Dedifferentiated amniotic fluid mesenchymal stem cell (primary cell): ENCODE measurements around the gene MIGA1.

Experiments used
- DNase-seq: peaks from one replicate; pipeline ENCODE4 v3.0.0-alpha.2; 2016; ENCODE audit errors: extremely low spot score

MIGA1 gene

GRCh38 chr1:77845951-77846350 lies 66.5 kb downstream of the MIGA1 start:
- DNase-seq, result no peak

DNA sequence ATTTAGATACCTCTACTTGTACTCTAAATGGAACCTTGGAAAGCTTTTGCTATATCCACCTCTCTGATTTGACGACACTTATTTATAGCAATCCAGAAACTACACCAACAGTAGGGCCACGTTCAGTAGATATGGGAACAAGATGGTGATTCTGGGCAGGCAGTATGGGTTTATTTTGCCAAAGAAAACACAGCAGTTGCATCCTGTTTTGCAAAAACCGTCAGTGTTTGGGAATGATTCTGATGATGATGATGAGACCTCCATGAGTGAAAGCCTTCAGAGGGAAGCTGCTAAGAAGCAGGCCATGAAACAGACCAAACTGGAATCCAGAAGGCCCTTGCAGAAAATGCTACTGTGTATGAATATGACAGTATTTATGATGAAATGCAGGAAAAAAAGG lies 67.5 kb downstream of the MIGA1 start:
- no peak for DNase-seq

- DNase-seq, result no peak
Observed at GRCh38 chr1:77847621-77848080, 68.2 kb downstream of the MIGA1 start.

DNA sequence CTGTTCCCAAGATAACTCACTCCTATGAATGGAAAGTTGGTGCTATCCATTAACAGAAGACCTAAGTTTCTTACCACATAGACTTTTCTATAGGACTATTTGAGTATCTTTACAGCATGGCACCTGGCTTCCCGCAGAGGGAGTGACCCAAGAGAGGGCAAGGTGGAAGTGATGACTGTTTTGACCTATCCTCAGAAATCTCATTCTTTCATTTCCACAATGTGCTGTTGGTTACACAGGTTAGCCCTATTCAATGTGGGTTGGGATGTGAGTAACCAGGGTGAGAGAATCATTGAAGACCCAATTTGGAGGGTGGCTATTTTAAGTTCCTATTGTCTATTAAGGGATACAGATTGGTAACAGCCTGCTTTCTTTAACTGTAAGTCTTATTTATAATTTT lies 70.6 kb downstream of the MIGA1 start:
- DNase-seq, result no peak

DNA sequence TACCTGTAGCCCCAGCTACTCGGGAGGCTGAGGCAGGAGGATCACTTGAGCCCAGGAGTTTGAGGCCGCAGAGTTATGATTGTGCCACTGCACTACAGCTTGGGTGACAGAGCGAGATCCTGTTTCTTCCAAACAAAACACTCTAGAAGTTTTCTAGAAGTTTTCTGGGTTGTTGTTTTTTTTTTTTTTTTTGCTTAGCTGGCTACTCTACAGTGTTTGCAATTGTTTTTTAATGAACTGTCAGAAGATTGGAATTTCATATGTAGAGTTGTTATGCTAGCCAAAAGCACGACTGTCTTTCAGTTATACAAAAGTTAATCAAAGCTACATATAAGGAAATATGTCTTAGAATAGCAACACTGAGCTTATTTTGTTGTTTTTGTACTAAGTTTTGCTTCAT lies 78.1 kb downstream of the MIGA1 start:
- no peak for DNase-seq

DNA sequence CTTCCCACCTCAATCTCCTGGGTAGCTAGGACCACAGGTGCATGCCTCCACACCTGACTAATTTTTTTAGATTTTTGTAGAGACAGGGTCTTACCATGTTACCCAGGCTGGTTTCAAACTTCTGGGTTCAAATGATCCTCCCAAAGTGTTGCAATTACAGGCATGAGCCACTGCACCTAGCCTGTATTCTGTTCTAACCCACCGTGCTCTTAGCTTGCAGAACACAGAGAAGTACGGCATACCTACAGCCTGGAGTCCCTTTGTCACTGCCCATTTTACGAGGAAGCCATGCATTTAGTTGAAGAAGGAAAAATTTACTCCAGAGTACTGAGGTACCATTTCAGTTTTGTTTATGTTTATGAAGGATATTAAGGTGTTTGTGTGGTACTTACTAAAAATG lies 79.3 kb downstream of the MIGA1 start:
- no peak for DNase-seq

DNA sequence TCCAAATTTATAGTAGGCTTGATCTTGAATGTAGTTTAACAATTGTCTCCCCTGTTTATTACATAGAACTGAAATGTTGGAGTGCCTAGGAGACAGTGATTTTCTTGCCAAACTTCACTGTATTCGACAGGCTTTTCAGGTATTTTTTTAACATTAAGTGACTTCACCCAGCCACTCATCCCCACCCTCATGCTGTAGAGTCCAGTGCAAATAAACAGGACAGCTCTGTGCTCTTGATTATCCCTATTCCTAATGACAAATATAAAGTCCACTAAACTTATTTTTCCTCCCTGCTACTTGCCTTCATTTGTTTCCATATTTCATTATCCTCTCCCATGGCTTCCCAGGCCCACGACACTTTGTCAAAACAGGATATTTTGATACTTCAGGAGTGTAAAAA lies 79.8 kb downstream of the MIGA1 start:
- no peak for DNase-seq

DNA sequence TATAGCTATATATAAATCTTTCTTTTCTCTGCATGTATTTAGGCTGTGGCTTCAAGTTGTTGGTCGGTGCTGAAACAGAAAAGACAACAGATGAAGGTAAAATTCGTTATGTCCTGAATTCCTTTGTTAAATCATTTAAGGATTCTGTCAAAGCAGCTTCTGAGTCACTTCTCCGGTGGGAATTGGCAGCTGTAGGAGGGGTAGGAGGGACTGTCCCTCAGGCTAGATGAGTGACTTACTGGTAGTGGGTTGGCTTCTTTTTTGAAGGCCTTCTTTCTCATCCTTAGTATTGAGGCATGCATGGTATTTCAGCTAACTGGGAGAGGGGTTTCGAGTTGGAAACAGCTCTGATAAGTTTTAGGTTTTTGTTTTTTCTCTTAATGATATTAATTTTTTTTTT lies 86.8 kb downstream of the MIGA1 start:
- DNase-seq, result no peak

DNA sequence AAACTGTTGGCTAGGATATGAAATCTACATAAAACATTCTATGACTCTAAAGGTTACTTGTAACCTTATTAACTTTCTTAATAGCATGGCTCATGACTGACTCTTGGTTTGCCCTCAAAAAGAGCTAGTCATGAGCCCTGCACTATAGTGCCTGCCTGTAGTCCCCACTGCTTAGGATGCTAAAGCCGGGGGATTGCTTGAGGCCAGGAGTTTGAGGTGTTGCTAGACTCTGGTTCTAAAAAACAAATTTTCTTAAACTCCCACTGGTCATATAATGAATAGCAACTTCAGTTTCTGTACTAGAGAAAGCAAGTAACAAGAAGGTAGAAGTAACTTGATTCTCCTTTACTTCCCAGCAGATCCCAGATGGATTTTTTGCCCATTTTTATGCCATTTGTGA lies 93.2 kb downstream of the MIGA1 start:
- DNase-seq, result no peak

DNA sequence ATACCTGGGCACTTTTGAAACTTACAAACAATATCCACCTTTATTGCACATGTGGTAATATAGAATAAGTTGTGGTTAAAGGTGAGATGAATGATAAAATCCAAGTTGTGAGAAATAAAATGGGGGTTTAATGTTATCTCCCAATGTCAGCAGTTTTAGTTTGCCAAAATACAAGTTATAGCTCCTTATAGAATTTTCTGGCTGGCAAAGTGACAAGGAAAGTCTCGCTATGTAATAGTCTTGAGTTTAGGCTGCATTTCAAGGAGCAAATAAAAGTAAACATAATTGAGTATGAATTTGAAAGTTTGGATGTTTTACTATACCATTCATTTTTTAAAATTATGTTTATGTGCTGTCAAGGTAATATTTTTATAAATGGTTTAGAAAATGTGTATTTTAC lies 94.0 kb downstream of the MIGA1 start:
- no peak for DNase-seq

GRCh38 chr1:77874804-77875445 lies 95.5 kb downstream of the MIGA1 start:
- DNase-seq, result no peak

DNA sequence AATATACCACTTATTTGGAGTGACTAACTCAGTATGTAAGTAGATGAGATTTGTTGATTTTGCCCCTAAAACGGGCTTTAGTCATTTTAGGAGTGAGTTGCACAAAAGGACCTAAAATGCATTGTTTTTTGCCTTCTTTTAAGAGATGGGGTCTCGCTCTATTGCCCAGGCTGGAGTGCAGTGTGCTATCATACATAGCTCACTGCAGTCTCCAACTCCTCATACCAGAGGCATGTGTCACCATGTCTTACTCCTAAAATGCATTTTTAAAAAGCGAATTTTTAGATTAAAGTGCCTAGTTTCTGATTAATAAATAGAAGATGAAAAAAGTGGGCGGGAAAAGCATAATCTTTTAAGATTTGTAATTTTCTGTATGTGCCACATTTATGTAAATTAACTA lies 97.4 kb downstream of the MIGA1 start:
- no peak for DNase-seq

- DNase-seq, result no peak
Observed at GRCh38 chr1:77881061-77881460, 101.6 kb downstream of the MIGA1 start.

- DNase-seq, result no peak
Observed at GRCh38 chr1:77882411-77882810, 103.0 kb downstream of the MIGA1 start.

- peak; percentile 65 for DNase-seq
Observed at GRCh38 chr1:77888081-77888780, 108.8 kb downstream of the MIGA1 start, which contains the start of gene NEXN. Gene NEXN (plus strand): TSS chr1:77888624. CDS start chr1:77916107, 27,483 bp downstream.

DNA sequence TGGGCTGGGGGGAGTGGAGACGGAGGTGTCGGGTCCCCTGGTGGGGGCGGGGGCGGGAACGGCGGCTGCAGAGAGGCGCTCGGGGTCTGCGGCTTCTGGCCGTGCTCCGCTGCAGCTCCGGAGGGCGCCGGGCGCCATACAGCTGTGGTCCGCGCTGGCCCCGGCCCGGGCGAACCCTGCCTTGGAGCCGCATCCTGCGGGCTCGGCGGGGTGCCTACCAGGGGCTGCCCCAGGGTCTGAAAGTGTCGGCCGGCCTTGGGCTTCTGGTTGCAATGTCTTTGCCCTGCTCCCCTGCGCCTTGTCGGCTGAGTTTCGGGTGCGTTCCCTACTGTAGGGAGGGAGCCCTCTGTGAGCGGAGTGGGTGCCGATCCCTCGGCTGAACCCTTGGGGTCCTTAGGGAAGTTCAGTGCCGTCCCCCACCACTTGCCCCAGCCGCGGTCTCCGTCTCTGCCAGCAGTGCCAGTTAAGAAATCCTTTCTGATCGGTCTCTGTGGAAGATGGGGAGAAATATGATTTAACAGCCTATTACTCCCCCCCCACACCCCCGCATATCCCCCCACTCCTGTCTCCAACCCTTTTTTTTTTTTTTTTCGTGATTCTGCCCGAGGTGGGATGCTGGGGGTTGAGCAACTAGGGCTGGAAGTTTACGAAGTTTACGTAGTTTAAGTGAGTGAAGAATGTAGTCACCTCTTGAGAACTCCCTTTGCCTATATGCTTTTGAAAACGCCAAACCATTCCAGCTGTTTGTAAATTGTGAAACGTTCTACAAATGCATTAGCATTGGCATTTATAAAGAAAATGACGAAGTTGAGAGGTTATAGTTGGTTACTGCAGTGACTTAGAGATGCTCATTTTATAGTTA lies 109.6 kb downstream of the MIGA1 start:
- peak; percentile 58 for DNase-seq

GRCh38 chr1:77889671-77890070 lies 110.2 kb downstream of the MIGA1 start:
- DNase-seq, result peak; percentile 77

DNA sequence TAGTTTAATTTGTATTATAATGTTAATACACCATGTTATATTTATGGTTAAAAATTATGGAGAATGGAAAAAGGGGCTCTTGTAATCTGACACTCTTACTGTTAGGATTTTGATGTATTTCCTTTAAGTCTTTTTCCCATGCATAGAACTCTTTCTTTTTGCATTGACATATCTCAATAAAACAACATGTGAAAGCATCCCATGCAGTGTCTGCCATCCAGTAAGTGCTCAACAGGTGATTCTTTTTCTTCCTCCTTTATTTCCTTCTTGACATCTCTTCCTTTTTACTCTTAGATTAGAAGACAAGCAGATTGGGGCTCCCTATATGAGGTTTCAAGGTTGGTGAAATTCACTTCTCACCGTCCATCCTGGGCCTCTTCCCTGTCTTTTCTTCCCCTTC lies 111.8 kb downstream of the MIGA1 start:
- DNase-seq, result no peak

- DNase-seq, result no peak
Observed at GRCh38 chr1:77899647-77900320, 120.3 kb downstream of the MIGA1 start.

- peak; percentile 57 for DNase-seq
Observed at GRCh38 chr1:77900687-77901293, 121.3 kb downstream of the MIGA1 start.

DNA sequence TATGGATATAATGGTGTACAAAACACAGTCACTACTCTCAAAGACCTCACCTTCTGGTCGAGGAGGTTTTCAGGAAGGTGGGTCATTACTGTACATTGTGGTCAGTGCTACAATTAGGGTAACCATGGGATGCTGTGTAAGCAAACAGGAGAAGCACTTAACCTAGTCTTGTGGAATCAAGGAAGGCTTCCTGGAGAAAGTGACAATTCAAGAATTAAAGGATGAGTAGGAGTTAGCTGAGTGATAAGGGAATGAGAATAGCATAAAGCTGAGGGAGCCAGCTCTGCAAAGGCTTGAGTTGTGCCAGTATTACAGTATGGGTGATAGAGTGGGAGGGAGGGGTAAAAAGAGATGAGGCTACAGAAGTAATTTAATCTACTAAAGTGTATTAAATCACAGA lies 126.2 kb downstream of the MIGA1 start:
- no peak for DNase-seq
